Measurements from ENCODE around the gene DLG5.

DLG5 gene

DNA sequence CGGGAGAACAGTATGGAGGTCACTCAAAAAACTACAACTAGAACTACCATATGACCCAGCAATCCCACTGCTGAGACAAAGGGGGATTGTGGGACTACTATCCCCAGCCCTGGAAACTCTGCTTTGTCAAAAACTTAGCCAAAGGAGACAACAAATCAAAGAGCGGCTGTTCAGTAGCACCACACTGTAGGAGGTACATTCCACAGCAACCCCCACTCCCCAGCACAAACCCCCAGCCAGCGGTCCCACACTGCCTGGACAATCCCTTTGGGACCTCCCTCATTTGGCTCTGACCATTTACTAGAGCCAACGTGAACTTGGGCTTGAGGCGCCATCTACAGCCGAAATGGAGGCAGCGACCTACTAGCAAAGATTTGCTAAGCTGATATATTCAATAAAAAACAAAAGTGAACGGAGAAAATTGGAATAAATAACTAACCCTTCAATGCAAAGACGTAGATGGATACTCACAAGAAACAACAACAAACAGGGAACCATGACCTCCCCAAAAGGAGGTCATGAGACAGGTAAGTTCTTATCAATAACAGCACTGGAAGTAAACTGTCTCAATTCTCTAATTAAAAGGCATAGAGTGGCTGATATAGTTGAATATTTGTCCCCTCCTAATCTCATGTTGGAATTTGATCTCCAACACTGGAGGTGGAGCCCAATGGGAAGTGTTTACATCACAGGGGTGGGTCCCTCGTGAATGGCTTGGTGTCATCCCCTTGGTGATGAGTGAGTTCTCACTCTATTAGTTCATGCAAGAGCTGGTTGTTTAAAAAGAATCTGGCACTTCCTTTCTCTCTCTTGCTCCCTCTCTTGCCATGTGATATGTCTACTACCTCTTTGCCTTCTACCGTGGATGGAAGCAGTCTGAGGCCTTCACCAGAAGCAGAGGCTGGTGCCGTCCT, 170.0 kb downstream of the DLG5 start:
- H3K4me2 ChIP-seq (ENCODE audit: insufficient read depth, low read length) = no peak overlapping the region
- H3K9ac ChIP-seq (ENCODE audit: low read depth, low read length) = no peak overlapping the region
- ATAC-seq (ENCODE audit: insufficient read depth, low read depth) = no peak

DNA sequence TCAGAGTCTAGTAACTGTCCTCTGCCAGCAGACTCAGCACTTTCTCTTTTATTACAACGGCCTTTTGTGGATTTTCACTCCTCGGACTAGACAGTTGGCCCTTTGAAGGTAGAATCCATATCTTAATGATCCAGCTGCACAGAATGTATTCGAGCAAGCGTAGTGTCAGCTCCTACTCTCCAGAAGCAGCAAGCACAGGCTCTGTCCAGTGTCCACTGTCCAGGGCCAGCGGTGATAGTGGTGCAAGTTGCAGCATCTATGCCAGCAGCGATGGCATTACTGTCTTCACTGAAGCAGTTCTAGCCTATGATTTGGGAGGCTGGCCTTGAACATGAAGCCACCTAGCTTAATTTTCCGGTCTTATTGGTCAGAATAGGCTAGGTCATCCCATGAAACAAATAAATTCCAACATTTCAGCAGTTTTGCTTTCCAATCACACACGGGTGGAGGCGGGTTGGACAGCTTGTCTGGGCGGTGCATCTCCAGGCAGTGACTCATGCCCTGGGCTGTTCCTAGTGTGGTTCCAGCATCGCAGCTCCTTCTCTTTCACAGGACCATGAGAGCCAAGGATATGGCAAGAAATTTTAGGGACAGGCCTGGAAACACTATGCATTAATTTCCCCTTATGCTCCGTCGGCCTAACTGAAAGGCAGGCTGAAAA, 180.4 kb downstream of the DLG5 start:
- no peaks in the 10 kb centered on the region for H3K4me1 ChIP-seq (ENCODE audit: insufficient read depth, low read length)
- no peak for TF ChIP-seq EZH2 (IDR thresholded peaks at IDR 0.05; ENCODE audit: borderline replicate concordance, low read depth, low read length, severe bottlenecking)
- TF ChIP-seq, protein P1, sequence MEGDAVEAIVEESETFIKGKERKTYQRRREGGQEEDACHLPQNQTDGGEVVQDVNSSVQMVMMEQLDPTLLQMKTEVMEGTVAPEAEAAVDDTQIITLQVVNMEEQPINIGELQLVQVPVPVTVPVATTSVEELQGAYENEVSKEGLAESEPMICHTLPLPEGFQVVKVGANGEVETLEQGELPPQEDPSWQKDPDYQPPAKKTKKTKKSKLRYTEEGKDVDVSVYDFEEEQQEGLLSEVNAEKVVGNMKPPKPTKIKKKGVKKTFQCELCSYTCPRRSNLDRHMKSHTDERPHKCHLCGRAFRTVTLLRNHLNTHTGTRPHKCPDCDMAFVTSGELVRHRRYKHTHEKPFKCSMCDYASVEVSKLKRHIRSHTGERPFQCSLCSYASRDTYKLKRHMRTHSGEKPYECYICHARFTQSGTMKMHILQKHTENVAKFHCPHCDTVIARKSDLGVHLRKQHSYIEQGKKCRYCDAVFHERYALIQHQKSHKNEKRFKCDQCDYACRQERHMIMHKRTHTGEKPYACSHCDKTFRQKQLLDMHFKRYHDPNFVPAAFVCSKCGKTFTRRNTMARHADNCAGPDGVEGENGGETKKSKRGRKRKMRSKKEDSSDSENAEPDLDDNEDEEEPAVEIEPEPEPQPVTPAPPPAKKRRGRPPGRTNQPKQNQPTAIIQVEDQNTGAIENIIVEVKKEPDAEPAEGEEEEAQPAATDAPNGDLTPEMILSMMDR (IDR thresholded peaks at IDR 0.05; ENCODE audit: borderline replicate concordance, extremely low read depth, low read length, poor library complexity, severe bottlenecking) = no peak
- H3K4me2 ChIP-seq (ENCODE audit: insufficient read depth, low read length) = no peak overlapping the region
- no peak overlapping the region for H3K4me3 ChIP-seq (ENCODE audit: low read depth in 1 of 2, low read length in 2 of 2)
- H4K20me1 ChIP-seq (ENCODE audit: insufficient read depth, low read length) = no peaks in the 10 kb centered on the region
- no peak for DNase-seq
- H3K9me3 ChIP-seq (ENCODE audit: insufficient read depth, low read length, severe bottlenecking) = no peaks in the 10 kb centered on the region
- no peaks in the 10 kb centered on the region for H3K79me2 ChIP-seq (ENCODE audit: insufficient read depth, low read length)
- H2AFZ ChIP-seq (ENCODE audit: low read depth, low read length) = no peak overlapping the region
- H3K27ac ChIP-seq (ENCODE audit: low read length) = no peak overlapping the region
- no peak for ATAC-seq (ENCODE audit: insufficient read depth, low read depth)
- H3K9ac ChIP-seq (ENCODE audit: low read depth, low read length) = no peak overlapping the region
- peaks cover 3% of the 10 kb centered on the region for H3K27me3 ChIP-seq (ENCODE audit: insufficient read depth, low read length, poor library complexity)
- H3K36me3 ChIP-seq (ENCODE audit: insufficient read depth, low read length) = no peaks in the 10 kb centered on the region

More for the DNA sequence above, 170.0 kb downstream of the DLG5 start:
- Histone ChIP-seq H4K20me1 (ENCODE audit: insufficient read depth, low read length) (no peaks in the 10 kb centered on the region), H3K4me1 (ENCODE audit: insufficient read depth, low read length) (no peaks in the 10 kb centered on the region), H3K36me3 (ENCODE audit: insufficient read depth, low read length) (no peaks in the 10 kb centered on the region), H3K4me3 (ENCODE audit: low read depth in 1 of 2, low read length in 2 of 2) (no peak overlapping the region), H3K27ac (ENCODE audit: low read length) (no peak overlapping the region), H3K79me2 (ENCODE audit: insufficient read depth, low read length) (no peaks in the 10 kb centered on the region), H3K9me3 (ENCODE audit: insufficient read depth, low read length, severe bottlenecking) (no peaks in the 10 kb centered on the region), H3K27me3 (ENCODE audit: insufficient read depth, low read length, poor library complexity) (no peaks in the 10 kb centered on the region), H2AFZ (ENCODE audit: low read depth, low read length) (no peak overlapping the region)
- no peak for TF ChIP-seq EZH2 (IDR thresholded peaks at IDR 0.05; ENCODE audit: borderline replicate concordance, low read depth, low read length, severe bottlenecking)
- TF ChIP-seq, protein P1 (IDR thresholded peaks at IDR 0.05; ENCODE audit: borderline replicate concordance, extremely low read depth, low read length, poor library complexity, severe bottlenecking) = peak; percentile 59
- DNase-seq = no peak

DNA sequence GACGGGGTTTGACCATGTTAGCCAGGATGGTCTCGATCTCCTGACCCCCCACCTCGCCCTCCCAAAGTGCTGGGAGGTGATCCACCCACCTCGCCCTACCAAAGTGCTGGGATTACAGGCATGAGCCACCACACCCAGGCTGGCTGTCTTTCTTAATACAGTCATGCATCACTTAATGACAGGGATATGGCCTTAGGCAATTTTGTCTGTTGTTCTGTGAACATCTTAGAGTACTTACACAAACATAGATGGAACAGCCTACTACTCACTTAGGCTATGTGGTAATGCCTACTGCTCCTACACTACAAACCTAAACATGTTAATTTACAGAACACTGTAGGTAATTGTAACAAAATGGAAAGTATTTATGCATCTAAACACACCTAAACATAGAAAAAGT, 182.3 kb downstream of the DLG5 start:
- Histone ChIP-seq H2AFZ (ENCODE audit: low read depth, low read length) (no peak overlapping the region), H3K27ac (ENCODE audit: low read length) (no peak overlapping the region), H3K9me3 (ENCODE audit: insufficient read depth, low read length, severe bottlenecking) (no peaks in the 10 kb centered on the region), H3K27me3 (ENCODE audit: insufficient read depth, low read length, poor library complexity) (peaks cover 3% of the 10 kb centered on the region), H3K4me2 (ENCODE audit: insufficient read depth, low read length) (no peak overlapping the region), H3K36me3 (ENCODE audit: insufficient read depth, low read length) (no peaks in the 10 kb centered on the region), H3K79me2 (ENCODE audit: insufficient read depth, low read length) (no peaks in the 10 kb centered on the region), H4K20me1 (ENCODE audit: insufficient read depth, low read length) (no peaks in the 10 kb centered on the region), H3K4me3 (ENCODE audit: low read depth in 1 of 2, low read length in 2 of 2) (no peak overlapping the region), H3K9ac (ENCODE audit: low read depth, low read length) (no peak overlapping the region), H3K4me1 (ENCODE audit: insufficient read depth, low read length) (no peaks in the 10 kb centered on the region)
- no peak for TF ChIP-seq EZH2 (IDR thresholded peaks at IDR 0.05; ENCODE audit: borderline replicate concordance, low read depth, low read length, severe bottlenecking)
- TF ChIP-seq, protein P1 (IDR thresholded peaks at IDR 0.05; ENCODE audit: borderline replicate concordance, extremely low read depth, low read length, poor library complexity, severe bottlenecking) = no peak
- no peak for ATAC-seq (ENCODE audit: insufficient read depth, low read depth)
- DNase-seq = no peak
